Common myeloid progenitor, CD34-positive (primary cell): ENCODE data around the gene HEMGN.
"Not testable (repeated sequence)": the region's sequence is repeated elsewhere in the genome, so short reads cannot be mapped to it uniquely, and the experiment has no call there.

ENCODE experiments used
- CTCF ChIA-PET: fragments of 350-600 bp; sonication (Branson Sonifier 250); formaldehyde crosslinking; loops from one replicate; lab custom pipeline; 2021; ENCODE audit warnings: antibody characterized with exemption; lab: Charles Lee
- POLR2A ChIA-PET: fragments of 350-600 bp; sonication (Branson Sonifier 250); formaldehyde crosslinking; loops from one replicate; lab custom pipeline; 2021; ENCODE audit warnings: antibody characterized with exemption; lab: Charles Lee
- DNase-seq, 3 donors: peaks; one replicate each; pipeline versions ENCODE4 v3.0.0 to v3.0.0-alpha.2; 2013
- H3K27ac ChIP-seq, 2 experiments: 1 replicate in 1 of 2; 2 replicates in 1 of 2; pipeline ENCODE4 v1.7.0; 2013; ENCODE audit warnings: inconsistent platforms in 2 of 2, low read length in 2 of 2, mild to moderate bottlenecking in 2 of 2, low read depth in 1 of 2, moderate library complexity in 1 of 2; ENCODE audit not compliant: severe bottlenecking in 2 of 2, insufficient read depth in 1 of 2, poor library complexity in 1 of 2
- H3K27me3 ChIP-seq, 5 experiments: replicated peaks in 2 of 5; 1 replicate in 3 of 5; 2 replicates in 2 of 5; pipeline versions ENCODE4 v1.6.1 to v1.7.0; 2013; ENCODE audit warnings: low read length in 4 of 5, mild to moderate bottlenecking in 2 of 5, moderate library complexity in 2 of 5, inconsistent platforms in 1 of 5; ENCODE audit not compliant: insufficient read depth in 5 of 5, control insufficient read depth in 4 of 5
- H3K36me3 ChIP-seq, 4 experiments: 1 replicate in 2 of 4; 2 replicates in 2 of 4; pipeline versions ENCODE4 v1.6.1 to v1.7.0; 2013; ENCODE audit warnings: low read length in 3 of 4, control low read depth in 1 of 4, mild to moderate bottlenecking in 1 of 4; ENCODE audit not compliant: control insufficient read depth in 4 of 4, insufficient read depth in 4 of 4
- H3K4me1 ChIP-seq, 4 experiments: 1 replicate in 3 of 4; 2 replicates in 1 of 4; pipeline versions ENCODE4 v1.6.1 to v1.7.1; 2013; ENCODE audit warnings: low read length in 3 of 4, mild to moderate bottlenecking in 3 of 4, control low read depth in 1 of 4, inconsistent platforms in 1 of 4, moderate library complexity in 1 of 4; ENCODE audit not compliant: control insufficient read depth in 4 of 4, insufficient read depth in 4 of 4; ENCODE audit errors: control extremely low read depth in 1 of 4
- H3K4me3 ChIP-seq, 7 experiments: 1 replicate in 4 of 7; 2 replicates in 3 of 7; pipeline versions ENCODE4 v1.5.1 to v1.7.0; 2013; ENCODE audit warnings: mild to moderate bottlenecking in 7 of 7, low read length in 6 of 7, moderate library complexity in 6 of 7, inconsistent platforms in 2 of 7, low read depth in 2 of 7, control low read depth in 1 of 7; ENCODE audit not compliant: insufficient read depth in 4 of 7, control insufficient read depth in 1 of 7; ENCODE audit errors: extremely low read depth in 1 of 7
- H3K9me3 ChIP-seq, 5 experiments: 1 replicate in 4 of 5; 2 replicates in 1 of 5; pipeline versions ENCODE4 v1.6.1 to v1.7.1; 2013; ENCODE audit warnings: low read length in 4 of 5, mild to moderate bottlenecking in 2 of 5, inconsistent platforms in 1 of 5, low read depth in 1 of 5, moderate library complexity in 1 of 5; ENCODE audit not compliant: control insufficient read depth in 4 of 5, insufficient read depth in 2 of 5; ENCODE audit errors: control extremely low read depth in 1 of 5
- WGBS: methylation state at CpG from one replicate; pipeline ENCODE4 v1.1.5; 2013; ENCODE audit not compliant: insufficient coverage; 5-methylcytosine and 5-hydroxymethylcytosine counted together

HEMGN gene

DNA sequence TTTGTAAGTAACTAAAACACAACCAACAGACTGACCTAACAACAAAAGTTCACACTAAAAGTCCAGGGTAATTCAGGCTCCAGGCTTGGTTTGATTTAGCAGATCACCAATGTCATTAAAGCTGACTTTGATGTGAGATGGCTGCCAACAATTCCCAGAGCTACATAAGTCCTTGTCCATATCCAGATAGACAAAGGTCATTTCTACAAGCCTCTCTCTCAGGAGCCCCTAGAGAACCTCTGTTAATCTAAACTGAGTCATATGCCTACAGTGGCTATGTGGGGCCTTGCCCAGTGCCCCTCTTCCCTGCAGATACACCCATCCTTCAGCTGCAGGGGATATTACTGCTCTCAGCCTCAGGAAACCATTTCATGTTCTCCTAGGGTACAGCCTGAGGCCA, 26.9 kb upstream of the HEMGN start:
- DNase-seq, result no peak
- H3K27me3 ChIP-seq, result no peaks in the 10 kb centered on the region
- ChIA-PET POLR2A (no interaction called here), CTCF (interaction anchor here (1.5 to 8.2 kb wide), 4 partner anchors 8 to 29 kb away, joined by 8 to 64 read pairs (median 20); partner anchors contain the start of gene ANP32B)
- no peak overlapping the region for H3K4me3 ChIP-seq
- H3K36me3 ChIP-seq, result no peaks in the 10 kb centered on the region
- no peaks in the 10 kb centered on the region for H3K9me3 ChIP-seq
- H3K4me1 ChIP-seq, result peaks cover 3 to 13% (median 6%) of the 10 kb centered on the region in 4 experiments
- H3K27ac ChIP-seq, result no peak overlapping the region

DNA sequence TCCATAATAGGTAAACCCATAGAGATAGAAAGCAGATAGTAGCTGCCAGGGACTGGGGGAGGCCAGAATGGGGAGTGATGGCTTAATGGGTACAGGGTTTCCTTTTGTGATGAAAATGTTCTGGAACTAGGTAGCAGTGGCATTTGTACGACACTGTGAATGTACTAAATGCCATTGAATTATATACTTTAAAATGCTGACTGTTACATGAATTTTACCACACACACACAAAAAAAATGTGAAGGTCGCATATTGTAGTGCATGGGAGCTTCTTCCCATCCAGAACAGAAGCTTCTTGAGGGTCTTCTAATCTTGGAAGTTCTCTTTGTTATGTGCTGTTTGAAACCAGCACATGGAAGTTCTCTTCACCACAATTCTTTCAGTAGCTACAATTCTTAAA, 25.3 kb upstream of the HEMGN start:
- no CpG with 5 or more reads among the region's 2 CpGs for WGBS
- ChIA-PET CTCF (interaction anchor here (1.4 to 8.2 kb wide), 4 partner anchors 9 to 41 kb away, joined by 3 to 64 read pairs (median 19); partner anchors contain the start of genes ANP32B and TRMO), POLR2A (no interaction called here)

DNA sequence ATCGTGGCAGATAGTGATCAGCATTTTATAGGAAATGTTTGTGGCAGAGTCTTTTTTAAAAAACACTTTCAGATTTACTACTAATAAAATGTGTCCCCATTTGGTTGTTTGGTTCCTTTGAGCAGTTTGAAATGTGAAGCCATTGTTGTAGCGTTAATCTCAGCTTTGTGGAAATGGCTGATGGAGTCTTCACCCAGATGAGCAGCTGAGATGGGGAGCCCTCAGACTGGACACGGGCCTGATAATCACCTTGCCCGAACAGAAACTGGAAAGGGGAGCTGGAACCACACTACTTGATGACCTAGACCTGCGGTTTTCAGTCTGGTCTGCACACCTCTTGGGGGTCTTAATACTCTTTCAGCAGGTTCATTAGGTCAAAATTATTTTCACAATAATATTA, 24.6 kb upstream of the HEMGN start:
- no peak for DNase-seq
- Histone ChIP-seq H3K27ac (no peak overlapping the region), H3K4me1 (peaks cover 0 to 17% (median 10%) of the 10 kb centered on the region in 4 experiments), H3K27me3 (no peaks in the 10 kb centered on the region), H3K36me3 (no peaks in the 10 kb centered on the region), H3K9me3 (no peaks in the 10 kb centered on the region), H3K4me3 (no peak overlapping the region)
- 100% methylated on average over 3 of the region's 5 CpGs for WGBS
- CTCF ChIA-PET, result interaction anchor here (0.6 to 8.2 kb wide), 10 partner anchors 8 to 112 kb away, joined by 3 to 64 read pairs (median 3); partner anchors contain the start of gene ANP32B
- POLR2A ChIA-PET, result interaction anchor here (1.1 kb wide), 1 partner anchor 21 kb away, joined by 3 read pairs; the partner anchor contains the start of gene ANP32B

More for the DNA sequence above, 25.3 kb upstream of the HEMGN start:
- Histone ChIP-seq H3K9me3 (no peaks in the 10 kb centered on the region), H3K36me3 (no peaks in the 10 kb centered on the region), H3K27me3 (no peaks in the 10 kb centered on the region), H3K27ac (no peak overlapping the region), H3K4me1 (peaks cover 0 to 17% (median 10%) of the 10 kb centered on the region in 4 experiments), H3K4me3 (no peak overlapping the region)
- no peak for DNase-seq

DNA sequence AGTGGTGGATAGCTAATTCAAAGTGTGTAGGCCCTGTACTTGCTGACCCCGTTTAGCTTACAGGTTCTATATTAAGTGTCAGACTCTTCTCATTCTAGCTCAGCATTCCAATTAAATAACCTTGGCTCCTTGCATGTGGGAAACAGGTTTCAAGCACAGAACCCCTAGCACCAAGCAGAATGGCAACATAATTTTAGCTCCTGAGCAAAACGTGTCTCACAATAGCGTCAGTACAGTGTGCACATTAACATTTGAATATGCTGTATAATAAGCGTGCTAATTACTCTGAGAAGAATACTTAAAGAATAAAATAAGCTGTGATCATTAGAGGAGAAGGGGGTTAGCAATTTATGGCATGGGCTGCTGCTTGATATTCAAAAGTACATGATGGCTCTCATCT, 24.2 kb upstream of the HEMGN start:
- no peaks in the 10 kb centered on the region for H3K27me3 ChIP-seq
- H3K27ac ChIP-seq, result no peak overlapping the region
- H3K9me3 ChIP-seq, result no peaks in the 10 kb centered on the region
- WGBS, result 96% methylated on average over 3 of the region's 4 CpGs
- no peak for DNase-seq
- no peaks in the 10 kb centered on the region for H3K36me3 ChIP-seq
- H3K4me1 ChIP-seq, result peaks cover 0 to 17% (median 10%) of the 10 kb centered on the region in 4 experiments
- POLR2A ChIA-PET, result interaction anchor here (1.1 kb wide), 1 partner anchor 21 kb away, joined by 3 read pairs; the partner anchor contains the start of gene ANP32B
- CTCF ChIA-PET, result interaction anchor here (0.6 to 8.2 kb wide), 10 partner anchors 9 to 112 kb away, joined by 3 to 64 read pairs (median 3); partner anchors contain the start of genes ANP32B and TRMO
- H3K4me3 ChIP-seq, result no peak overlapping the region

DNA sequence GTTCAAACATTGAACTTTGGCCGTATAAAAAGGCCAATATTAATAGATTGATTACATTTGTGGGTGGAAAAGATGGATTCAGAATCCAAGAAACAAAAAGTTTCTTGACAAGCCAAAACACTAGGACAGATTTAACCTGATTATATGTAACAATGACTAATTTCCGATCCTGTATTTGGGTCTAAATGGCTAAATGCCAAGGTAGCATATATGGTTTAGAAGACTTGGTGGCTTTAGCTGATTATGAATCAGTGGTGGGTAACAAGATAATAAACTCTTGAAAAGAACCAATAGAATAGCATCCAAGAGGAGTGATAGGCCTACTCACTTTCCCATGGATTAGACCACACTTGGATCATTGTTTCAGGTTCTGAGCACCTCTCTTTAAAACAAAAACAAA, 23.4 kb upstream of the HEMGN start:
- no peak overlapping the region for H3K4me3 ChIP-seq
- DNase-seq, result no peak
- no peaks in the 10 kb centered on the region for H3K9me3 ChIP-seq
- ChIA-PET POLR2A (no interaction called here), CTCF (interaction anchor here (0.7 to 8.2 kb wide), 3 partner anchors 10 to 39 kb away, joined by 4 to 64 read pairs (median 8); partner anchors contain the start of genes ANP32B and TRMO)
- no peaks in the 10 kb centered on the region for H3K27me3 ChIP-seq
- WGBS, result no CpG with 5 or more reads among the region's 2 CpGs
- no peak overlapping the region for H3K27ac ChIP-seq
- H3K36me3 ChIP-seq, result no peaks in the 10 kb centered on the region
- peaks cover 0 to 16% (median 10%) of the 10 kb centered on the region in 4 experiments for H3K4me1 ChIP-seq

DNA sequence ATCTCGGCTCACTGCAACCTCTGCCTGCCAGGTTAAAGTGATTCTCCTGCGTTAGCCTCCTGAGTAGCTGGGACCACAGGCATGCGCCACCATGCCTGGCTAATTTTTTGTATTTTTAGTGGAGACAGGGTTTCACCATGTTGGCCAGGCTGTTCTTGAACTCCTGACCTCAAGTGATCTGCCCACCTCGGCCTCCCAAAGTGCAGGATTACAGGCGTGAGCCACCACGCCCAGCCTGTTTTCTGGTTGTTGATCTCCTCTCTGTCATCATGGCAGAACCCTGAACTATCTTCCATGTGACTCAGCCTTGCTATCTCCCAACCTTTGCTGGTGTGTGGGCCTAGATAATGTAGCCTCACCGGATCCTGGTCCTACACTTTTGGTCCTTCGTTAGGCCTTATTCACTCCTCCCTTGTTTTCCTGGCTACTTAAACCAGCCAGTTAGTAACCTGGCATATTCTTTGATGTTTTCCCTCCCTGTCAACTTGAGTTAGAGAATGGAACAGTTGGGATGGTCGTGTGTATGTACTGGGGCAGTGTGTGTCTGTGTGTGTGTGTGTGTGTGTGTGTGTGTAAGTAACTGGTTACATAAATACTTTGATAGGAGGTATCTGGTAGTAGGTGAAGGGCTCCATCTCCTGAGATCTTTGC, 22.8 kb upstream of the HEMGN start:
- H3K9me3 ChIP-seq, H3K27me3 ChIP-seq, DNase-seq, POLR2A ChIA-PET, H3K36me3 ChIP-seq, H3K4me3 ChIP-seq, H3K27ac ChIP-seq: not testable (repeated sequence)
- H3K4me1 ChIP-seq, result peaks cover 0 to 15% (median 9%) of the 10 kb centered on the region in 4 experiments
- 95% methylated on average over 6 of the region's 9 CpGs for WGBS
- CTCF ChIA-PET, result interaction anchor here (1.4 to 8.2 kb wide), 4 partner anchors 8 to 39 kb away, joined by 3 to 64 read pairs (median 10); partner anchors contain the start of gene ANP32B

DNA sequence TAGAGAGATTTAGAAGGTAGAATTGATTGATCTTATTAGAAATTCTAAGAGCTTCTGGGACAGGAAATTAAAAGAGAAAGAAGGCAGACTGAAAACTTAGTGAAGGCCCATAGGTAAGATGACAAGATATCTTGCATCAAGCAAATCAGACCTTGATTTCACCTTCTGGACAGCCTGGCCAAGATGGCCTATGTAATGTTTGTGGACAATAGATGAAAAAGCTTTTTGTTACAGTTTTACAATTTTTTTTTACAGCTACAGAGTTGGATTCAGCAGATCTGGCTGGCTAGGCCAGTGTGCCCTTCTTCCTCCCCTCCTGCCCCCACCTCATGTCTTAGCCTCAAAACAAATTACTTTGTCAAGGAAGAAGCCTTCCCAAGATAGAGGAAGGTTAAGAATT, 21.6 kb upstream of the HEMGN start:
- peaks cover 0 to 21% (median 10%) of the 10 kb centered on the region in 4 experiments for H3K4me1 ChIP-seq
- H3K27ac ChIP-seq, result peak overlapping the region in 1 of 2 experiments; percentile 8
- H3K9me3 ChIP-seq, result no peaks in the 10 kb centered on the region
- H3K4me3 ChIP-seq, result no peak overlapping the region
- ChIA-PET POLR2A (interaction anchor here (0.7 to 1.5 kb wide), 2 partner anchors 17 to 23 kb away, joined by 3 to 4 read pairs; partner anchors contain the start of gene ANP32B), CTCF (interaction anchor here (0.8 to 8.2 kb wide), 11 partner anchors 7 to 70 kb away, joined by 3 to 64 read pairs (median 7); partner anchors contain the start of gene ANP32B)
- no peak for DNase-seq
- H3K36me3 ChIP-seq, result no peaks in the 10 kb centered on the region
- H3K27me3 ChIP-seq, result no peaks in the 10 kb centered on the region
